KOPT-K1 (cell line): Measurements from ENCODE around the gene TRIM56.
"Not testable (repeated sequence)": the region's sequence is repeated elsewhere in the genome, so short reads cannot be mapped to it uniquely, and the experiment has no call there.

Experiments
- H3K27ac ChIP-seq: fragments of 200-600 bp; sonication (generic); 2 replicates; pipeline ENCODE4 v1.5.1; 2016; ENCODE audit warnings: antibody characterized with exemption, mild to moderate bottlenecking, low read depth, low read length; ENCODE audit not compliant: poor library complexity, severe bottlenecking
- H3K36me3 ChIP-seq: fragments of 200-600 bp; sonication (generic); 2 replicates; pipeline ENCODE4 v1.5.1; 2017; ENCODE audit warnings: antibody characterized with exemption, mild to moderate bottlenecking, low read length, moderate library complexity; ENCODE audit not compliant: insufficient read depth
- H3K9me3 ChIP-seq: fragments of 200-600 bp; sonication (generic); 2 replicates; pipeline ENCODE4 v1.5.1; 2017; ENCODE audit warnings: antibody characterized with exemption, low read length, mild to moderate bottlenecking; ENCODE audit not compliant: insufficient read depth, poor library complexity, severe bottlenecking

The TRIM56 gene

DNA sequence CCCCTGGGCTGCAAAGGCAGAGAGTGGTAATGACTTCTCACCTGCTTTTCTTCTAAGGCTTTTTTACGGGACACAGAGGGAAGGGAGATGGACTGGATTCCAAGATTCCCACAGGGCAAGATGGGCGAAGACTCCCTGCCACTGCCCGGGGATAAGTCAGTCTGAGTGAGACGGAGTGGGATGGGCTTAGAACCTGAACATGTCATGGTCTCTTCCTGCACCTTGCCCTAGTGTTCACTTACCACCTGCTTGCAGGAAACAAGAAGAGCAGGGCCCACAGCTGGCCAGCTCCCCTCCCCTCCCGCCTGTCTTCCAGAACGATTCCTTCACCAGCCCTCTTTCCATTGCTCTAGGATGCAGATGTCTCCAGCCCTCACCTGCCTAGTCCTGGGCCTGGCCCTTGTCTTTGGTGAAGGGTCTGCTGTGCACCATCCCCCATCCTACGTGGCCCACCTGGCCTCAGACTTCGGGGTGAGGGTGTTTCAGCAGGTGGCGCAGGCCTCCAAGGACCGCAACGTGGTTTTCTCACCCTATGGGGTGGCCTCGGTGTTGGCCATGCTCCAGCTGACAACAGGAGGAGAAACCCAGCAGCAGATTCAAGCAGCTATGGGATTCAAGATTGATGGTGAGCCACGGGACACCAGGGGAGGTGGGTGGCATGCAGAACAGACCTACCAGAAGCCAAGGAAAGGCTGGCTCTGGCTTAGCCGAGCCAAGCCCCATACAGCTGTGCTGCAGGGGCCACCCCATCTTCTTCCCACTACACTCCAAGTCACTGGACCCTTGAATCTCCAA is 43.0 kb downstream of the TRIM56 start:
- no peaks in the 10 kb centered on the region for H3K9me3 ChIP-seq
- no peak overlapping the region for H3K27ac ChIP-seq
- H3K36me3 ChIP-seq, result no peaks in the 10 kb centered on the region

DNA sequence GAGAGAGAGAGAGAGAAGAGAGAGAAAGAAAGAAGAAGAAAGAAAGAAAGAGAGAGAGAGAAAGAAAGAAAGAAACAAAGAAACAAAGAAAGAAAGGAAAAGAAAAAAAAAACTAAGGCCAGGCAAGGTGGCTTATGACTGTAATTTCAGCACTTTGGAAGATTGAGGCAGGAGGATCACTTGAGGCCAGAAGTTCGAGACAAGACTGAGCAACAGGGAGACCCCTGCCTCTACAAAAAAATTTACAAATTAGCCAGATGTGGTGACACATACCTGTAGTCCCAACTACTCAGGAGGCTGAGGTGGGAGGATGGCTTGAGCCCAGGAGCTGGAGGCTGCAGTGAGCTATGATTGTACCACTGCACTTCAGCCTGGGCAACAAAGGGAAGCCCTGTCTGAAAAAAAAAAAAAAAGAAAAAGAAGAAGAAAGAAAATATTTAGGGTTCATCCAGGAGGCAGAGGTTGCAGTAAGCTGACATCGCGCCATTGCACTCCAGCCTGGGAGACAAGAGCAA is 44.4 kb downstream of the TRIM56 start:
- Histone ChIP-seq H3K9me3 (no peaks in the 10 kb centered on the region), H3K27ac (no peak overlapping the region), H3K36me3 (no peaks in the 10 kb centered on the region)

DNA sequence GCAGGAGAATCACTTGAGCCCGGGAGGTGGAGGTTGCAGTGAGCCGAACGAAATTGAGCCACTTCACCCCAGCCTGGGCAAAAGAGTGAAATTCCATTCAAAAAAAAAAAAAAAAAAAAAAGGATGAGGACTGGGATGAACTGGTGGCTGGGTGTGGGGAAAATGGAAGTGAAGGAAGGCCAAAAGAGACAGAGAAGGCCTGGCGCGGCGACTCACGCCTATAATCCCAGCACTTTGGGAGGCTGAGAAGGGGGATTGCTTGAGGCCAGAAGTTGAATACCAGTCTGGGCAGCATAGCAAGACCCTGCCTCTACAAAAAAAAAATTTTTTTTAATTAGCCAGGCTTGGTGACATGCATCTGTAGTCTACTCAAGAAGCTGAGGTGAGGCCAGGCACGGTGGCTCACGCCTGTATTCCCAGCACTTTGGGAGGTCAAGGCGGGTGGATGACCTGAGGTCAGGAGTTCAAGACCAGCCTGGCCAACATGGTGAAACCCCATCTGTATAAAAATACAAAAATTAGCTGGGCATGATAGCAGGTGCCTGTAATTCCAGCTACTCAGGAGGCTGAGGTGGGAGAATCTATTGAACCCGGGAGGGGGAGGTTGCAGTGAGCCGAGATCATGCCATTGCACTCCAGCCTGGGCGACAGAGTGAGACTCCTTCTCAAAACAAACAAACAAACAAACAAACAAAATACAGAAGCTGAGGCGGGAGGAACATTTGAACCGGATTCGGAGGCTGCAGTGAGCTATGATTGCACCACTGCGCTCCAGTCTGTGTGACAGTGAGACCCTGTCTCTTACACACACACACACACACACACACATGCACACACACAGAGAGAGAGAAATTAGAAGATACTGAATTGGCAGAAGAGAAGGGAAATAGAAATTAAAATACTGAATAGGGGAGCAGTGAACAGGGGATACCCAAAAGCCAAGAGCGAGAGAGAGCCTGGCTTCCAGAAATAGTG is 47.6 kb downstream of the TRIM56 start:
- not testable (repeated sequence) for H3K27ac ChIP-seq, H3K36me3 ChIP-seq, H3K9me3 ChIP-seq

DNA sequence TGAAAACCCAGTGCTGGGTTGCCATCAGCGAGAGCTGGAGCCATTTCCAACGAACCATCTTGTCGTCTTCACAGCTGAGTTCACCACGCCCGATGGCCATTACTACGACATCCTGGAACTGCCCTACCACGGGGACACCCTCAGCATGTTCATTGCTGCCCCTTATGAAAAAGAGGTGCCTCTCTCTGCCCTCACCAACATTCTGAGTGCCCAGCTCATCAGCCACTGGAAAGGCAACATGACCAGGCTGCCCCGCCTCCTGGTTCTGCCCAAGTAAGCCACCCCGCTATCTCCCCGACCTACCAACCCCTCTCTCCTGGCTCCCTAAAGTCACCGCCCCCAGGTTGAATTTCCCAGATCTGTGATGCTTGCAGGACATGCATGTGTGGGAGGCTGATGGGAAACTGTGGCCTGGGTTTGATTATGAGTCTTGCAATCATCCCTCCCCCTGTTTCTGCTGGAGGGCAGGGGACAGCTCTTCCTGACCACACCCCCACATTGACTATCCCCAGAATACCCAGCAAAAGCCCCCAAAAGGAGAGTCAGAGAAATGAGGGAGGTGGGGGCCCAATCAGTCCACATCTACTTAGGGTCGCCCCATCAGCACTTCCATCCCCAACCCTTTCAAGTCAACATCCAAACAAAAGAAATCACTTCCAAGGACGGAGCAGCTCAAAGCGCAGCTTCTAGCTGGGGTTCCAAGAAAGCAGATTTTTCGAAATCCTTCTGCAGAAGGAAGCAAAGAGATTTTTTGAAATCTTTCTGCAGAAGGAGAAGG is 48.5 kb downstream of the TRIM56 start:
- Histone ChIP-seq H3K36me3 (no peaks in the 10 kb centered on the region), H3K27ac (no peak overlapping the region), H3K9me3 (no peaks in the 10 kb centered on the region)

DNA sequence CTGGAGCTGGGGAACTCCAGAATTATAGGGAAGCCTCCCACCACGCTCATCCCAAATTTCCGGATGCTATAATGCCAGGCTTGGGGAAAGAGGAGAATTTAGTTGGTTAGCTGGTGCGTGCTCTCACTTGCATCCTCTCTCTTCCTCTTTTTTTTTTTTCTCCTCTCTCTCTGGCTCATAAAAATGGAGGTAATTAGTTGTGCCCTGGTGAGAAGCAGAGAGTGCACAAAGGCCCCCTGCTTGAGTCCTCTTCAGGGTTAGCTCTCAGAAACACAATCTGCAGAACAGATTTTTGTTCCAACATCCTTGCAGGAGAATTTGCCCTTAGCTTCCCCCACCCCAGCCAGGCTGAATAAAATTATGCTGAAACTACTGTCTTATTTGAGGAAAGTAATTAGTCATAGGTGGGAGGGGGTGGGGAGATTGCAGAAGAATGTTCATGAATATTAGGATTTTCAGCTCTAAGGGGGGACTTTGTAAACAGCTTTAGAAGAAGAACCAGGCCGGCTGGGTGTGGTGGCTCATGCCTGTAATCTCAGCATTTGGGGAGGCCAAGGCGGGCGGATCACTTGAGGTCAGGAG is 49.2 kb downstream of the TRIM56 start:
- Histone ChIP-seq H3K9me3 (no peaks in the 10 kb centered on the region), H3K27ac (no peak overlapping the region), H3K36me3 (no peaks in the 10 kb centered on the region)

DNA sequence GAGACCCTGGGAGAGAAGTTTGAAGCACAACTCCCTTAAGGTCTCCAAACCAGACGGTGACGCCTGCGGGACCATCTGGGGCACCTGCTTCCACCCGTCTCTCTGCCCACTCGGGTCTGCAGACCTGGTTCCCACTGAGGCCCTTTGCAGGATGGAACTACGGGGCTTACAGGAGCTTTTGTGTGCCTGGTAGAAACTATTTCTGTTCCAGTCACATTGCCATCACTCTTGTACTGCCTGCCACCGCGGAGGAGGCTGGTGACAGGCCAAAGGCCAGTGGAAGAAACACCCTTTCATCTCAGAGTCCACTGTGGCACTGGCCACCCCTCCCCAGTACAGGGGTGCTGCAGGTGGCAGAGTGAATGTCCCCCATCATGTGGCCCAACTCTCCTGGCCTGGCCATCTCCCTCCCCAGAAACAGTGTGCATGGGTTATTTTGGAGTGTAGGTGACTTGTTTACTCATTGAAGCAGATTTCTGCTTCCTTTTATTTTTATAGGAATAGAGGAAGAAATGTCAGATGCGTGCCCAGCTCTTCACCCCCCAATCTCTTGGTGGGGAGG is 52.5 kb downstream of the TRIM56 start:
- Histone ChIP-seq H3K27ac (no peak overlapping the region), H3K9me3 (no peaks in the 10 kb centered on the region), H3K36me3 (no peaks in the 10 kb centered on the region)

DNA sequence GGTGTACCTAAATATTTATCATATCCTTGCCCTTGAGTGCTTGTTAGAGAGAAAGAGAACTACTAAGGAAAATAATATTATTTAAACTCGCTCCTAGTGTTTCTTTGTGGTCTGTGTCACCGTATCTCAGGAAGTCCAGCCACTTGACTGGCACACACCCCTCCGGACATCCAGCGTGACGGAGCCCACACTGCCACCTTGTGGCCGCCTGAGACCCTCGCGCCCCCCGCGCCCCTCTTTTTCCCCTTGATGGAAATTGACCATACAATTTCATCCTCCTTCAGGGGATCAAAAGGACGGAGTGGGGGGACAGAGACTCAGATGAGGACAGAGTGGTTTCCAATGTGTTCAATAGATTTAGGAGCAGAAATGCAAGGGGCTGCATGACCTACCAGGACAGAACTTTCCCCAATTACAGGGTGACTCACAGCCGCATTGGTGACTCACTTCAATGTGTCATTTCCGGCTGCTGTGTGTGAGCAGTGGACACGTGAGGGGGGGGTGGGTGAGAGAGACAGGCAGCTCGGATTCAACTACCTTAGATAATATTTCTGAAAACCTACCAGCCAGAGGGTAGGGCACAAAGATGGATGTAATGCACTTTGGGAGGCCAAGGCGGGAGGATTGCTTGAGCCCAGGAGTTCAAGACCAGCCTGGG is 53.1 kb downstream of the TRIM56 start:
- Histone ChIP-seq H3K27ac (no peak overlapping the region), H3K36me3 (no peaks in the 10 kb centered on the region), H3K9me3 (no peaks in the 10 kb centered on the region)

DNA sequence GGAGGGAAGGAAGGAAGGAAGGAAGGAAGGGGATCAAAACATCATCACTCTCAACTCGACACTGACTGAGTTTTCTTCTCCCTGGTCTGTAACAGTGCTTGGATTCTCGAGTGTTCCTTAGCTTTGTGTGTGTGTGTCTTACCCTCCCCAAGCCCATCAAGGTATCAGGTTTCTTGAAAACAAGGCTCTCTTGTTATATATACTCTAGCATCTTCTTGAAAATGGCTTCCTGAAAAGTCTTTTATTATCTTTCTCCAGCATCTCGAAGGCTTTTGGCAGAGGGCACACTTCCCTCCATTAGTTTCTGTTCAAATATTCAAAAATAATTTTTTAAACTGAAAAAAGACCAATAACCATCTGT is 55.0 kb downstream of the TRIM56 start:
- Histone ChIP-seq H3K27ac (no peak overlapping the region), H3K36me3 (no peaks in the 10 kb centered on the region), H3K9me3 (no peaks in the 10 kb centered on the region)

DNA sequence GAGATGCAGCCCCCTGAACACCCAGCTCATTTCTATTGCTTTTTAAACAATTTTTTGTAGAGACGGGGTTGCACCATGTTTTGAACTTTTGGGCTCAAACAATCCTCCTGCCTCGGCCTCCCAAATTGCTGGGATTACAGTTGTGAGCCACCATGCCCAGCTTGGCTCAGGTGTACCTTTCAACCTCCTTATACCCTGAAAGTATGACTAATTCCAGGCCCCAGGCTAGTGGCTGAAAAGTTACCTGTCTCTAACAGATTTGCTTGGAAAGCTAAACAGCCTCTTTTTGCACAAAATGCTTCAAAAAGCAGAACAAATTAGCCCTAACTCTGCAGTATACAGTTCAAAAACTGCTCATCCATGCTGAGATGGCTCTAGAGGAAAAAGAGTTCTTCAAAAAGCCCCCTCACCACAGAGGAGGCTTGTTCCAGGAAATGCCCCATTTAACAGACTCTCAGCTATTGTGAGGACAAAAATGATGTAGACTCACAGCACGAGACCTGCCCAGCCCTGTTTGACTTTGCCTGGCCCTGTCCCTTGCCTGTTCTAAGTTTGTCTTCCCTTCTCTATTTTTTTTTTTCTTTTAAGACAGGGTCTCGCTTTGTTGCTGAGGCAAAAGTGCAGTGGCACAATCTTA is 55.6 kb downstream of the TRIM56 start:
- peak overlapping the region; percentile 32 for H3K27ac ChIP-seq
- no peaks in the 10 kb centered on the region for H3K36me3 ChIP-seq
- no peaks in the 10 kb centered on the region for H3K9me3 ChIP-seq
